Prostate gland (tissue), 2 donors: ENCODE measurements around the gene RNF138. TPM values are rescaled to one million over a fixed set of nuclear protein-coding genes. Genes with fewer than 3 reads are reported as not detected.

ENCODE experiments used
- DNase-seq: peaks from one replicate; pipeline ENCODE4 v3.0.0-alpha.2; 2019; ENCODE audit warnings: low spot score
- H3K27ac ChIP-seq, 2 donors: fragments of 200-600 bp; sonication (generic); 2 replicates each; pipeline ENCODE4 v1.5.1; 2017 to 2019
- H3K27me3 ChIP-seq: fragments of 200-600 bp; sonication (generic); replicated peaks from 2 replicates; pipeline ENCODE4 v1.5.1; 2019; ENCODE audit not compliant: insufficient read depth
- H3K36me3 ChIP-seq, 2 donors: fragments of 200-600 bp; sonication (generic); 1 replicate in 1 of 2; 2 replicates in 1 of 2; pipeline versions ENCODE4 v1.5.1 to v1.8.1; 2017 to 2019
- H3K4me1 ChIP-seq: fragments of 200-600 bp; sonication (generic); replicated peaks from 2 replicates; pipeline ENCODE4 v1.5.1; 2019
- H3K4me3 ChIP-seq, 2 donors: fragments of 200-600 bp; sonication (generic); 2 replicates each; pipeline ENCODE4 v1.5.1; 2017 to 2019
- H3K9me3 ChIP-seq: fragments of 200-600 bp; sonication (generic); 2 replicates; pipeline ENCODE4 v1.5.1; 2017
- POLR2A ChIP-seq: fragments of 450-650 bp; IDR thresholded peaks from one replicate; pipeline ENCODE4 v1.6.1; 2016; ENCODE audit warnings: antibody characterized with exemption, mild to moderate bottlenecking
- POLR2AphosphoS5 ChIP-seq: sonication (generic); formaldehyde crosslinking; IDR thresholded peaks from one replicate; pipeline ENCODE4 v1.6.1; 2017; ENCODE audit warnings: antibody characterized with exemption
- WGBS: methylation state at CpG from one replicate; pipeline ENCODE4 v1.1.5; 2018; 5-methylcytosine and 5-hydroxymethylcytosine counted together
- intact Hi-C: fragments of 100-400 bp; cut with DNase I; formaldehyde crosslinking; loops from one replicate; pipeline ENCODE4 v1.14.2; 2022
- total RNA-seq, 2 donors: library from RNA; depleted of rRNA; stranded (reverse); fragments of >200 nt; gene quantifications; one replicate each; pipeline ENCODE4 v1.1.0, GENCODE V29; 2016
- TF ChIP-seq, protein P1 (sequence below), 4 experiments: fragments of 200-600 bp in 2 of 4; fragments of 450-650 bp in 2 of 4; sonication (generic) in 2 of 4; IDR thresholded peaks; 1 replicate in 3 of 4; 2 replicates in 1 of 4; pipeline ENCODE4 v1.5.1; 2016 to 2019; ENCODE audit warnings: antibody characterized with exemption in 4 of 4, mild to moderate bottlenecking in 2 of 4, moderate library complexity in 2 of 4

The RNF138 gene
- total RNA-seq, 2 donors from 2014 or later, result 25.4 to 72.9 TPM

DNA sequence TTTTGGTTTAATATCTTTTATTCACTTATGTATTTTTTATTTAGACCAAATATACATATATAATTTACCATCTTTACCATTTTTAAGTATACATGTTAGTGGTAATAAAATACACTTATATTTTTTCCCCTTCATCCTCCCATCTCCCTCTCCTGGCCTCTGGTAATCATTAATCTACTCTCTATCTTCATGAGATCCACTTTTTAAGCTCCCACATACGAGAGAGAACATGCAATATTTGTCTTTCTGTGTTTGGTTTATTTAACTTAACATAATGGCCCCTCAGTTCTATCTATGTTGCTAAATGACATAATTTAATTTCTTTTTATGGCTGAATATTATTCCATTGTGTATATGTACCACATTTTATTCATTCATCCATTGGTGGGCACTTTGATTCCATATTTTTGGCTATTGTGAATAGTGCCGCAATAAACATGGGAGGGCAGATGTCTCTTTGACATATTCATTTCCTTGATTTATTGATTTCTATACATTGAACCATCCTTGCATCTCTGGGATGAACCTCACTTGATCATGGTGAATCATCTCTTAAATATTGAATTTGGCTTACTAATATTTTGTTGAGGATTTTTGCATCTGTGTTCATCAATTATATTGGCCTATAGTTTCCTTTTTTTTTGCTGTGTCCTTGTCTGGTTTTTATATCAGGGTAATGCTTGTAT lies 56.7 kb downstream of the RNF138 start:
- 75% methylated on average over 2 of the region's 2 CpGs for WGBS
- Histone ChIP-seq H3K9me3 (no peaks in the 10 kb centered on the region), H3K4me1 (no peaks in the 10 kb centered on the region), H3K36me3 (no peaks in the 10 kb centered on the region), H3K4me3 (no peak overlapping the region), H3K27me3 (no peaks in the 10 kb centered on the region), H3K27ac (no peak overlapping the region)
- DNase-seq, result no peak
- TF ChIP-seq POLR2A, result no peak
- TF ChIP-seq, protein P1, sequence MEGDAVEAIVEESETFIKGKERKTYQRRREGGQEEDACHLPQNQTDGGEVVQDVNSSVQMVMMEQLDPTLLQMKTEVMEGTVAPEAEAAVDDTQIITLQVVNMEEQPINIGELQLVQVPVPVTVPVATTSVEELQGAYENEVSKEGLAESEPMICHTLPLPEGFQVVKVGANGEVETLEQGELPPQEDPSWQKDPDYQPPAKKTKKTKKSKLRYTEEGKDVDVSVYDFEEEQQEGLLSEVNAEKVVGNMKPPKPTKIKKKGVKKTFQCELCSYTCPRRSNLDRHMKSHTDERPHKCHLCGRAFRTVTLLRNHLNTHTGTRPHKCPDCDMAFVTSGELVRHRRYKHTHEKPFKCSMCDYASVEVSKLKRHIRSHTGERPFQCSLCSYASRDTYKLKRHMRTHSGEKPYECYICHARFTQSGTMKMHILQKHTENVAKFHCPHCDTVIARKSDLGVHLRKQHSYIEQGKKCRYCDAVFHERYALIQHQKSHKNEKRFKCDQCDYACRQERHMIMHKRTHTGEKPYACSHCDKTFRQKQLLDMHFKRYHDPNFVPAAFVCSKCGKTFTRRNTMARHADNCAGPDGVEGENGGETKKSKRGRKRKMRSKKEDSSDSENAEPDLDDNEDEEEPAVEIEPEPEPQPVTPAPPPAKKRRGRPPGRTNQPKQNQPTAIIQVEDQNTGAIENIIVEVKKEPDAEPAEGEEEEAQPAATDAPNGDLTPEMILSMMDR (IDR thresholded peaks at IDR 0.05), result no peak
- TF ChIP-seq POLR2AphosphoS5, result no peak
- intact Hi-C loops, result no loop called here

DNA sequence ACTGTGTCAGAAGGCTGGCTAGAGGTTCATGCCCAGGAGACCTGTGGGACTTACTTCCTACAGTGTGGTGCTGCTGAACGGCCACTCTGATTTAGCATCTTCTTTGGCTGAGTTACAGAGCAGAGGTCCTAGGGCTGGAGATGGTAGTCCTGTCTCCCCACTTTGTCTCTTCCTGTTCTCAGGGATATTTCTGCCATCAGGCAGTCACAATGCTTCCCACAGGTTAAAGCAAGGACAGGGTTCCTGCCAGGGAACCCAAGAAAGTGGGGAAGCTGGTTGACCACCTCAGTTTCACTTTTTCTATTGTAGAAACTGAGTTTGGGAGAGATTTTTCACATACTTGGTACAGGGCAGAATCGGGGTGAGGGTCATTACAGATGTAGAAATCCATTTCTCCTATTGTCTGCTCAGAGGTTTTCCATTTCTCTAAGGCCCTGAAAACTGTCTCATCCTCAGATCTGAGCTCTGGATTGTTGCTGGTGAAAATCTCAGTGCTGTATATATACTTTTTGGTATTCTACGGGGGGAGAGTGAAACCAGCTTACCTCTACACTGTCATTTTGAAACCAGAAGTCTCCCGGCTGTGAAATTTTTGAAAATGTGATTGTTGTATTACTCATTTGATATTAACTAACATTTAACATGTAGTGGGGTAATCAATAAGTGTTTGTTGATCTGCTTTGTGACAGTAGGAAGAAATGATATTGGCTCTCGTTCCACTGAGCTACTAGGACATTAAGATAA lies 61.2 kb downstream of the RNF138 start:
- no peak overlapping the region for H3K4me3 ChIP-seq
- WGBS, result 96% methylated on average over 5 of the region's 5 CpGs
- H3K27me3 ChIP-seq, result no peaks in the 10 kb centered on the region
- H3K9me3 ChIP-seq, result no peaks in the 10 kb centered on the region
- no peaks in the 10 kb centered on the region for H3K36me3 ChIP-seq
- DNase-seq, result no peak
- H3K27ac ChIP-seq, result no peak overlapping the region
- intact Hi-C loops, result no loop called here
- H3K4me1 ChIP-seq, result no peaks in the 10 kb centered on the region
- no peak for TF ChIP-seq POLR2AphosphoS5
- TF ChIP-seq, protein P1 (IDR thresholded peaks at IDR 0.05), result no peak
- TF ChIP-seq POLR2A, result no peak

DNA sequence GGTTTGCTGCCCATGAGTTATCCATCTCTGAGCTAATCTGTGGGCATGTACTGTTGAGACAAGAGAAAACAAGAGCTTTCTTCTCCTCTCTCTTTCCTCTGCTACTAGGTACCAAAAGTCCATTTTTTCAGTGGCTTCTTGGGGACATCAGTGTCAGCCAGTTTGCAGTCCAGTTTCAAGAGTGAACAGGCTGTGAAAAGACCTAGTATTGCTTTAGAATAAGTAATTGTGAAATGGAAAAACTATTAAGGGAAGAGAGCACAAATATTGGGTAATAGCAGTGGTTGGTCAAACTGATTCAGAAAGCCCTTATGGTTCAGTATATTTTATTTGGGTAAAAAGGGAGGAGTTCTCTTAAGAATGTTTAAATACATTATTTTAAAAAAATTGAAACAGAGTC lies 65.2 kb downstream of the RNF138 start:
- Histone ChIP-seq H3K36me3 (no peaks in the 10 kb centered on the region), H3K27ac (no peak overlapping the region), H3K9me3 (no peaks in the 10 kb centered on the region), H3K27me3 (no peaks in the 10 kb centered on the region), H3K4me1 (no peaks in the 10 kb centered on the region), H3K4me3 (no peak overlapping the region)
- intact Hi-C loops, result loop anchor here (5.0 kb wide), 2 partner anchors 315 to 395 kb away; partner anchors contain the start of gene GAREM1
- TF ChIP-seq POLR2AphosphoS5, result no peak
- no peak for TF ChIP-seq POLR2A
- TF ChIP-seq, protein P1 (IDR thresholded peaks at IDR 0.05), result no peak
- no peak for DNase-seq

DNA sequence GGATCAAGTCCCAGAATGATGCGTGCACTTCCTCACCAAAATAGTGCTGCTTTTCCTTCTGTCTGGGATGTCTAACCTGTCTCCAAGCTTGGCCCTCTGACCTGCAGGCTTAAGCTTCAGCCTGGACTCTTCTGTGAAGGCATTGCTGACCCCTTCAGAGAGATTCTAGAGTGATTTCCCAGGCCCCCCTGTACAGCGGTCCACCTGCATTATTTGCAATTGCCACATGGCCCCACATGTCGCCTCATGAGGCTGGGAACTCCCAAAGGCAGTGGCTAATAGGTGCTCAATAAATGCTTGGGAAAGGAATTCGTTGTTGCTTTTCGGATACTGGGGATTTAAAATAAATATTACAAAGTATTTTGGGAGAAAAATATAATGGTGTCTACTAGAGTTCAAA lies 65.9 kb downstream of the RNF138 start:
- Histone ChIP-seq H3K27me3 (no peaks in the 10 kb centered on the region), H3K27ac (no peak overlapping the region), H3K4me1 (no peaks in the 10 kb centered on the region), H3K36me3 (no peaks in the 10 kb centered on the region), H3K4me3 (no peak overlapping the region), H3K9me3 (no peaks in the 10 kb centered on the region)
- DNase-seq, result no peak
- 77% methylated on average over 5 of the region's 5 CpGs for WGBS
- intact Hi-C loops, result loop anchor here (5.0 kb wide), 2 partner anchors 315 to 395 kb away; partner anchors contain the start of gene GAREM1
- TF ChIP-seq, protein P1 (IDR thresholded peaks at IDR 0.05), result no peak
- no peak for TF ChIP-seq POLR2AphosphoS5
- TF ChIP-seq POLR2A, result no peak
